ENCODE results near the gene GTF2F2.

GTF2F2 gene

DNA sequence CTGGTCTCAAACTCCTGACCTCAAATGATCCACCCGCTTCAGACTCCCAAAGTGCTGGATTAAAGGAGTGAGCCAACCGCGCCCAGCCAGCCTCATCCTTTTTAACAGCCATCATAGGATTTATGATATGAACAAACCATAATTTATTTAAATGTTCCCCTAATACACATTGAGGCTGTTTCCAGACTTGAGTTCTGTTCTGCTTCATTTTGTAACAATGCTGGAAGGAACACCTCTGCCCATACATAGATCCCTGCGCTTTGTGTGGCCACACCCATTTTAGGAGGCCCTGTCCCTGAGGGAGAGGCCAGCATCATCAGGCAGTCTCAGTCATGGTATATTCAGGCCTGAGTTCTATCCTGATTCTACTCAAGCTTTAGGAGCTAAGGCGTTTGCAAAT, 184.8 kb downstream of the GTF2F2 start:
- no peak for DNase-seq

DNA sequence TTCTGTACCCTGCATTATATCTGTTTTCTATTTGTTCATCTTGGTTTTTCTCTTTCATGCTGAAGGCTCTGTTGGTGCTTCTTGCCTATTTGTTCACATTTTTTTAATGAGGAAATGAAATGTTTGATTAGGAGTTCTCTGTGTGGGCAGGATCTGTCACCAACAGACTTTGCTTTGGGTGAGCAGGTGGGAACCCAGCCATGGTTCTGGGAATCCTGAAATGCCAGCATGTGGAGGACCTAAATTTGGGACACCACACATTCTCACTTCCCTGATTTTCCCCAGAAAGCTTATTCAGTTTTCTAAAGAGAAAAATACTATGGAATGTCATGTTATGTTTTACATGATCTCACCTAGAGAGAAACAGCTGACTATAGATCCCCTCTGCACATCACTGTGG, 186.7 kb downstream of the GTF2F2 start:
- no peak for DNase-seq

DNA sequence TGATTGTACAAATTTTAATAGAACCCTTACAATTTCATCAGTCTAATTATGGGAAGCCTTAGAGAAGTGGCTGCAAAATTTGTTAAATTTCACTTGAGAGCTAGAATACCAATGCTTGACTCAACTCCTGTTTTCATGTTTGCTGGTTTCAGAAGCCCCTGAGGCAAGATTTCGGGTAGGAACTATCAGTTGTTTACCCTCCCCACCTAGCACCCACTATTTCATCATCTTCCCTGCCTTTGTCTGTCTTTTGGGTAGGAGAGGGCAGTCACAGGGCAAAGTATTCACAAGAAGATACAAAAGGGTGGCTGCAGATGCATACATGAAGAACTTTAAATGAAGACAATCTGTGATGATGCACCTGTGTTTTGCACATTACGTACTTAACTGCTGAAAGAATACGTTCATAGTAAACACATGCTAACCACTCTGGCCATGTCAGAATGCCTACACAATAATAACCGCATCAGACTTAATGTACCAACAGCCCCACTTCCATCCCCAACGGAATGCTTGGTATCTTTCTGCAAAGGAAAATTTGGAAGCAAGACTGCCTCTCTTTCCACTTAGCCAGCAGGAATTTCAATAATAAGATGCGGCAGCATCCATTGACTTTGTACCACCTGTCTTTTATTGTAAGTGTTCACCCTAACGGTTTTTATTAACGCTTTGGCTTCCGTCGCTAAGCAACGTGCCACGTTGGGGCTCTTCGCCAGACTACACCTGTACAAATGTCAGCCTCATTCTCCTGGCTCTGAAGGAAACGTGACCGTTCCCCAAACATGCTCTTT, 190.2 kb downstream of the GTF2F2 start:
- DNase-seq: no peak

DNA sequence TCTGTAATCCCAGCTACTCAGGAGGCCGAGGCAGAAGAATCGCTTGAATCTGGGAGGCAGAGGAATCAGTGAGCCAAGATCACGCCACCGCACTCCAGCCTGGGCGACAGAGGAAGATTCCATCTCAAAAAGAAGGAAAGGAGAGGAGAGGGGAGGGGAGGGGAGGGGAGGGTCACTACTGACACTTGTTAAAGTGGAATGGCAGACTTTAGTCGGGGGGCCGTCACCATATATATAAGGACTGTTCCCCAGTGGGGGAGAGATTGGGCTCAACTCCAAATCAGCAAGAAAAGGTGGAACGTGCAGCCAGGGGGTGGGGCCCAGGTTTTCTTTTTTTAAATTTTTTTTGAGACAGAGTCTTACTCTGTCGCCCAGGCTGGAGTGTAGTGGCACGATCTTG, 194.5 kb downstream of the GTF2F2 start:
- DNase-seq: no peak

DNA sequence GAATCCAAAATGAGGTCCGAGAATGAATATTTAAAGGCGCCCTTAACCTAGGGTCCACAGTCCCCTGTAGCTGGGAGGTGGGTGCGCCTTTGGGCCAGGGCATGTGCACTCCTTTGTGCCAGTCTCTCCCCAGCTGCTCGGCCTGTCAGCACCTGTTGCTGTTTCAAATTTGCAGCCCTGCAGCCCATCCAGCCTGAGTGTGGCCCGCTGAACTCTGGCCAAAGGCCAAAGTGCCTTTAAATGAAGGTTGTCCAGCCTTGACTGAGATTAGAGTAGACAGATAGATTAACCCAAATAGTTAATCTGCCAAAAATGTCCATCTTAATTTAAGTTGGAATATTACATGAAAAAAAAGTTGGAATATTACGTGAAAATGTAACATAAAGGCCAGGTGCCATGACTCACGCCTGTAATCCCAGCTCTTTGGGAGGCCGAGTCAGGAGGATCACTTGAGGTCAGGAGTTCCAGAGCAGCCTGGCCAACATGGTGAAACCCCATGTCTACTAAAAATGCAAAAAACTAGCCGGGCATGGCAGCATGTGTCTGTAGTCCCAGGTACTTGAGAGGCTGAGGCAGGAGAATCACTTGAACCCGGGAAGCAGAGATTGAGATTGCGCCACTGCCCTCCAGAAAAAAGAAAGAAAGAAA, 195.3 kb downstream of the GTF2F2 start:
- no peak for DNase-seq

DNA sequence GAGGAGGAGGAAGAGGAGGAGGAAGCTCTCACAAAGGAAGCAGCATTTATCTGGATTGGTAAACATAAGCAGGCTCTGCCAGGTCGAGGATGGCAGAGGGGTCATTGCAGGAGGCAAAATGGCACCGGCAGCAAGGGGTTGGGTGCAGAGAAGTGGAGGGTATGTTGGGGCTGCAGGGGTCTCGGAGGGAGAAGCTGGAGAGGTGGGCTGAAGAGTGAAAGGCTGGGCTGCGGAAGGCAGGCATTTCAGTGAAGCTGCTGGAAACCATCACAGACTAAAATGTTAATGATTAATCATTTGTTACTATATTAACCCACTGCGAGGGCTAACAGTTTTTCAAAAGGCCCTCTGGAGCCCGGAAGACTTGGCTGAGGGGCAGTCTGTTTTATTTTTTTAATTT, 196.0 kb downstream of the GTF2F2 start:
- DNase-seq: no peak

DNA sequence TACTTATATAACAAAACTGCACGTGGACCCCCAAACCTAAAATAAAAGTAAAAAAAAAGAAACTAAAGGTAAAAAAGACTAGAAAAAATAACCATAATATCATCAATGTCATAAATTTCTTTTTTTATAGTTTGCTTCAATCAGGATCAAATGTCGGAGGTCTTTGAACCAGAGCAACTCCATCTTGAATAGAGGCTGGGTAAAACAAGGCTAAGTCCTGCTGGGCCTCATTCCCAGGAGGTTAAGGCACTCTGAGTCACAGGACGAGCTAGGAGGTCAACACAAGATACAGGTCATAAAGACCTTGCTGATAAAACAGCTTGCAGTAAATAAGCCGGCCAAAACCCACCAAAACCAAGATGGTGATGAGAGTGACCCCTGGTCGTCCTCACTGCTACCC, 196.7 kb downstream of the GTF2F2 start:
- DNase-seq: no peak

DNA sequence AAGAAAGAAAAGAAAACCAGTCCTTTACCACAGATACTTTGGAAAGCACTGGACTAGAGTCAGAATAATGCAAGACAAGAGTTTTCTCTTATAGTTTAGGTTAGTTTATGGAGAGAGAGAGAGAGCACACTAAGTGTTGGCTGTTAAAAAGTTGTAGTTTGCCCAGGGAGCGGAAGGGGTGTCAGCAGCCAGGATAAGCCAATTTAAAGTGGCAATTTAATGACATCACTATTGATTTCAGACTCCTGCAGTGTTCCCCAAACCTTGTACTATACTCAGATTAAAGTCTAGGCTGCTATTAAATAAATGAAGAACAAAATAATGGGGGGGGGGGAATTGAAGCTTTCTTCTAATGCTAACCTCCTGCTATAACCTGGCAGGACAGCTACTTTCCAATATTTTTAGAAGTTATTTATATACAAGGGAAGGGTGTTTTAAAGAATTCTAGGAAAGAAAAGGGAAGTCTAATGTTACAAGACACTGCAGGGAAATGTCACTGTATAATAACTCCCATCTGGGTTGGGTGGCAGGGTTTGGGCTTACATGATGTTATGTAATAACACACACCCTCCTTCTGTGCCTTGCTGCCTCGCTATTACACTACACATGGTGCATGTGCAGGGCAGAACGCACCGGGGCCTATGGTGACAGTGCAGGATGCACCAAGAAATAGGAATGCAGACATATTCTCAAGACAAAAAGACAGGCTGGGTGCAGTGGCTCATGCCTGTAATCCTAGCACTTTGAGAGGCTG, 200.7 kb downstream of the GTF2F2 start:
- no peak for DNase-seq

DNA sequence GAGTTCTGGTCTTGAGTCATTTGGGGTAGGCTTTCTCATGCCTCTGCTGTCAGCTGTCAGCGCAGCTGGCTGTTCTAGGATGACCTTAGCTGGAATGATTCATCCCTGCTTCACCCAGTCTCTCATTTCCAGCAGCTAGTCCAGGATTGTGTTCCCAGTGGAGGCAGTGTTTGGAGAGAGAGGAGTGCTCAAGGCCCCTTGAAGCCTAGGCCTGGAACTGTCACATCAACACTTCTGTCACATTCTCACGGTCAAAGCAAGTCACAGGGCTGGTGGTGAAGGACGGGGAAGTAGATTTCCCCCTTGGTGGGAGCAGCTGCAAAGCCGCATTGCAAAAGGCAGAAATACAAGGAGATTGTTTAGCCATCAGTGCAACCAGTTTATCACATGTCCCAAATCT, 205.5 kb downstream of the GTF2F2 start:
- no peak for DNase-seq

DNA sequence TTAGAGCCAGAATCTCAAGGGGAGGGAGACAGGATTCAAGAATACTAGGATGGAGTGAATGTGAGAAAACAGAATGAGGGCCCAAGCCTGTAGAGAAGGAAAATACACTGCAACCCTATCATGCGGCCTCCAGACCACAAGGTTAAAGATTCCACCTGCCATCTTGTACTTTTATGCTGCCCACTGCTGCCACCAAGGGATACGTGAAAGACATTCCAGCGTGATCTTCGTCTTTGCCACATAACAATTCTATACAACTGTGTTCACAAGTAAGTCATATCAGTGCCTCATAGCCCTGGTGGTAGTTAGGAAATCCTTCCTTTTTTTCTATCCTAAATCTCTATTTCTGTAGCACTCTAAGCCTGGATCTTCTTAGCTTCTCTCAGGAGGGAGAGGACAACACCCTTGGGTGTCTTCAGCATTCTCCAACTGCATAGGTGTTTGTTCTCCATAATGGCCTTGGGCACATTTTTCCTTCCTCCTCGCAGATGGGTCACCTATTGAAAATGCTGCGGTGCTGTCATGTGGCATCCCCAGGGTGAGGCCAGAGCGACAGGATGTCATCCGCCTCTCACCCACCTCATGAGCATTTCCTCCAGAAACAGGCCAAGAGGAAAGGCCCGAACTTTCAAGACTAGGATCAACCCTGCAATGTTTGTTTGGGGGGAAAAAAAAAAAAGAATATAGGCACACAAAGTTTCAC, 207.1 kb downstream of the GTF2F2 start:
- no peak for DNase-seq

DNA sequence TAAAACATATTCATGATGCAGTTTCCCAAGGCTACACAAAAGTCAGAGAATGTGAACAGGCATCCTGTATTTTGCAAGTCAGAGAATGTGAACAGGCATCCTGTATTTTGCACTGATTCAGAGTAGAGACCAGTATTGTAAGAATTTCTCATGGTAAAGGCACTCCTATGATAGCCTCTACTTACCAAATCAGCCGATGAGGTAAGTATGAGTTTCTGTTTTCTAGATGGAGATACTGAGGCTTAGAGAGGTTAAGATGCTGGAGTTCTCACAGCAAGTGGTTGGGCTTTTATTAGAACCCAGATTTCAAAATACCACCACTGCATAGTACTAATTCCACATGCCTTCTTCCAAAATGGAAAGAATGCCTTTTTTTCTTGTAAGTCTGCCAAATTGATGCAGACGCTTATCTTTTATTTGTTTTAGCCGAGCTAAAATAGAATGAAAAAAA, 208.4 kb downstream of the GTF2F2 start:
- DNase-seq: no peak

DNA sequence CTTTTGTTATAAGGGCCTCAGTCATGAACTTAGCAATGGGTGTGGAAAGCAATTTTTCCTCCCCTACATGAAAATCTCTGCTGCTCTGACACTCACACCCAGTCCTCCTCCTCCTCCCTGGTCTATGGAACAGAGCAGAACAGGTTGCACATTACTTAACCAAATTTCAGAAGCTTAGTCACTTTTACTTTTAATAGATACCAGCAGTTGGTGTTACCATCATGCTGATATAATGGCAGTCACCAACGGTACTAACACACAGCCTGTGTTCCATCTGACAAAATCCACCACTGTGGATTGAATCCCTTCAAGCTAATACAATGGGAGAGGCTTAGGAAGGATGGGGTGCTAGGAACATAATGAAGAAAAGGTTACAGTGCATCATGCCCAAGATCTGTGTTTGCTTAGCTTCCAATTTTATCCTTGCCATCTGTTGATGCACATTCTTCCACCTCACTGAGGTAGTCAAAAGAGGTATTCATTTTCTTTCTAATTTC, 210.9 kb downstream of the GTF2F2 start:
- DNase-seq: no peak

DNA sequence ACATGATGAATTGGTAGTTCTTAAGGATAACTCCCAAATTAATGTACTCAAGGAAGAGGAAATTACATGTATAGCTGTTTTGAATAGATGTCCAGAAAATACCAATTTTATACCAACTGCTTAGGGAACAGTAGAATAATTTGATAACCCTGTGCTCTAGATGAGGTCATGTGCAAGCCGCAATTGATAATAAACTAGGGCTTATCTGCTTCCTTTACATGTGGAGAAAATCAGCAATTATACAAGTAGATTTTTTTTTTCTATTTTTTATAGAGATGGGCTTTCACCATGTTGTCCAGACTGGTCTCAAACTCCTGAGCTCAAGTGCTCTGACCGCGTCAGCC, 211.4 kb downstream of the GTF2F2 start:
- no peak for DNase-seq

DNA sequence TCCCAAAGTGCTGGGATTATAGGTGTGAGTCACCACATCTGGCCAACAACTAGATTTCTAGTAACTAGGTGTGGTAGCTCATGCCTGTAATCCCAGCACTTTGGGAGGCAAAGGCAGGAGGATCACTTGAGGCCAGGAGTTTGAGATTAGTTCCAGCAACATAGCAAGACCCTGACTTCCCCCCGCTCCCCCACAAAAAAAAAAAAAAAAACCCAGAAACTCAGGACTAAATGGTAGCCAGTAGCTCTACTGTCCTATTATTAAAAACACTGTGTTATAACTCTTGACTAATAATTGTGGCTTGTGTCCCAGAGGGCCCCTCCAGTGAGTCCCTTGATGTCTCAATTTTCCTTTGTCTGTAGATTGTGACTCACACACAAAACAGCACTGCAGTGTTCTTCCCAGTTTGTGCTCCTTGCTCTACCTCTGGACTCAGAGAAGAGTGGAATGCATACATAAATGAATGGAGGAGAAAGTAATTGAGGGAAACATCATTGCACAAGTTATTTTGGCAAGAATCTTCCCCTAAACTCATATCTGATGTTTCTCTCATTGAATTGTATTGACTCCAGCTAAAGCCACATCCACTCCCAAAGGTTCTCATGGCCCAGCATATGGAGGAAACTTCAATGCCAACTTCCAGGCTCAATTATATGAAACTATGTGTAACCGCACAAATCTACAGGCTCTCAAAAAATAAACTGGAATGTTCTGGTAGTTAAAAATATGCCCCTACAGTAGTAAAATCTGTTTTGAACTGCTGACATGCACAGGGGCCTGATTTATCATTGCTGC, 211.9 kb downstream of the GTF2F2 start:
- no peak for DNase-seq

DNA sequence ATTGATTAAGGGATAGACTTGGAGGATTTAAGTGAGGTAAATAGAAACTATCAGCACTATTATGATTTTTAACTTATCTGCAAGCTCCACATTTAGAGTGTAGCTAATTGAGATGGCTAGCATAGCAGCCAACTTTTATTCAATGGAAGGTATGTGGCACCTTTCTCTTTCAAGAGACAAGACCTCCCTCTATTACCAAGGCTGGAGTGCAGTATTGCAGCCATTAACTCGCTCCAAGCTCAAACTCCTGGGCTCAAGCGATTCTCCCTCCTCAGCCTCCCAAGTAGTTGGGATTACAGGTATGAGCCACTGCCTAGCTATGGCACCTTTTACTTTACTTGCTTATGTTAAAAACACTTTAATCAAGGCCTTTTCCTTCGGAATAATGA, 212.5 kb downstream of the GTF2F2 start:
- DNase-seq: no peak

DNA sequence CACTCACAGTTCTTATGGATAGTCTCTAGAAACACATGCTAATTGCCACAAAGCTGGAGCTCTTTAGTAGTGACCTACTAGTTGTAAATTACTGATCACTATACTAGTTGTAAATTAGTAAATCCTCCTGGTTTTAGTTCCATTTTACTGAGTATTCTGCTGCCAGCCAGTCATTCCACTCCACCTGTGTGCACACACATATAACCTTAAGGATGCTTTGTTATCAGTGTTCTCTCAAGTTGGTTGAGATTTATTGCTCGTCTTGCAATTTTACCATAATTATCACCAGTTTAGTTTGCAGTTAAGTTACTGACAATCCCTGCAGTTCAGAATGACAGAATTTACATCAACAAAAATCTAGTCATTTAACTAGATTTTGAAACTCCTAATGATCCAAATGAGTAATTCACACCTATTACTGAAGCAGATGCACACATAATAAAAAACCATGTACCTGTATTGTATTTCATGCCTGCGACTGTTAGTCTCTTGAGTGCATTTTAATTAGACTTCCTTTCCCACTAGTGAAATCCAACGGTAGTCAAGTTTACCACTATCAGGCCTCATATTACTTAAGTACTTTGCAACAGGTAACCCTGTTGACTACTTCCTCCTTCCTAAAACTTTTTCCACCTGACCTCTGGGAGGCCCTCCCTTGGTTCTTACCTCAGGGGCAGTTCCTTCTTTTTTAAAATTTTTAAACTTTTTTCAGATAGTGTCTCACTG, 213.1 kb downstream of the GTF2F2 start:
- DNase-seq: no peak

Data from NCI-H526 treated with DMSO at 0.1 percent for 48 hours (cell line).